PC-9 (cell line): ENCODE measurements around the gene IL5.

ENCODE experiments used
- CTCF ChIP-seq: fragments of 200-600 bp; sonication (generic); conservative IDR thresholded peaks from 2 replicates; pipeline ENCODE4 v1.6.1; 2017; ENCODE audit warnings: mixed run types, antibody characterized with exemption, mild to moderate bottlenecking, moderate library complexity
- EZH2 ChIP-seq: fragments of 200-600 bp; sonication (generic); IDR thresholded peaks from 2 replicates; pipeline ENCODE4 v1.8.0; 2017; ENCODE audit warnings: antibody characterized with exemption, low read depth

GRCh38 chr5:132539716-132540115 is 3.6 kb downstream of the IL5 start:
- TF ChIP-seq CTCF (no peak), EZH2 (no peak)
